ENCODE measurements around the gene ONECUT3. TPM values are rescaled to one million over a fixed set of nuclear protein-coding genes. Genes with fewer than 3 reads are reported as not detected.

ONECUT3 gene
- total RNA-seq, 1 experiment from 2014 or later: not detected

DNA sequence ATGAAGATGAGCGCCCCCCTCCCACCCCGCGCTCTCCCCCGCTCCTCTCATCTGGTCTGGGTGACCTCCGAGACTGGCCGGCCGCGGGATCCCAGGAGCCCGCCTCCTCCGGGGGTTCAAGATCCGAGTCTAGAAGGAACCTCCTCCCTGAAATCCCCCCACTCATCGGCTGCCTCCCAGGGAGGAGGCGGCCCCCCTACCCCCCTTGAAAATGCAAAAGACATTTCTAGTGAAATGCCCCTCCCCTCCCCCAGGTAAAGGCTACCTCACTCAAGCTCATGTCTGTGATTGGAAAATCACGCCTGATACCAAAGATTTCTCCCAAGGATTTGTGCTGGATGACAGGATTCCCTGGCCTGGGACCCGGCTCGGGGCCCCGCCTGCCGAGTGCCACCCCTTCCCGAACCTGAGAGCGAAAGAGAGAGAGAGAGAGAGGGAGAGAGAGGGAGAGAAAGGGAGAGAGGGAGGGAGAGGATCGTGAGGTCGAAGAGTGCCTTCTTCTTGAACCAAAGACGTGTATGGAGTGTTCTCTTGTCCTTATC lies 23.4 kb downstream of the ONECUT3 start:
- no peak overlapping the region for H3K4me3 ChIP-seq
- H3K27me3 ChIP-seq (ENCODE audit: insufficient read depth, low read depth): no peaks in the 10 kb centered on the region
- CTCF ChIA-PET: no interaction called here
- no peaks in the 10 kb centered on the region for H3K4me1 ChIP-seq (replicated peaks; ENCODE audit: insufficient read depth)
- H2AFZ ChIP-seq: no peak overlapping the region
- no peak overlapping the region for H3K4me2 ChIP-seq
- peaks cover 5% of the 10 kb centered on the region; the same call in 1 of the 2 replicates for H3F3A ChIP-seq (ENCODE audit: insufficient read depth, low read depth)
- H3K27ac ChIP-seq: no peak overlapping the region
- no peaks in the 10 kb centered on the region for H3K36me3 ChIP-seq (ENCODE audit: low read depth)
- POLR2A ChIA-PET (ENCODE audit: unreplicated experiment): no interaction called here
- TF ChIP-seq EZH2 (IDR thresholded peaks at IDR 0.05; ENCODE audit: low read depth): no peak
- TF ChIP-seq, protein P1, sequence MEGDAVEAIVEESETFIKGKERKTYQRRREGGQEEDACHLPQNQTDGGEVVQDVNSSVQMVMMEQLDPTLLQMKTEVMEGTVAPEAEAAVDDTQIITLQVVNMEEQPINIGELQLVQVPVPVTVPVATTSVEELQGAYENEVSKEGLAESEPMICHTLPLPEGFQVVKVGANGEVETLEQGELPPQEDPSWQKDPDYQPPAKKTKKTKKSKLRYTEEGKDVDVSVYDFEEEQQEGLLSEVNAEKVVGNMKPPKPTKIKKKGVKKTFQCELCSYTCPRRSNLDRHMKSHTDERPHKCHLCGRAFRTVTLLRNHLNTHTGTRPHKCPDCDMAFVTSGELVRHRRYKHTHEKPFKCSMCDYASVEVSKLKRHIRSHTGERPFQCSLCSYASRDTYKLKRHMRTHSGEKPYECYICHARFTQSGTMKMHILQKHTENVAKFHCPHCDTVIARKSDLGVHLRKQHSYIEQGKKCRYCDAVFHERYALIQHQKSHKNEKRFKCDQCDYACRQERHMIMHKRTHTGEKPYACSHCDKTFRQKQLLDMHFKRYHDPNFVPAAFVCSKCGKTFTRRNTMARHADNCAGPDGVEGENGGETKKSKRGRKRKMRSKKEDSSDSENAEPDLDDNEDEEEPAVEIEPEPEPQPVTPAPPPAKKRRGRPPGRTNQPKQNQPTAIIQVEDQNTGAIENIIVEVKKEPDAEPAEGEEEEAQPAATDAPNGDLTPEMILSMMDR (conservative IDR thresholded peaks at IDR 0.05): no peak
- no peaks in the 10 kb centered on the region for H3K9me2 ChIP-seq (ENCODE audit: insufficient read depth)
- no TSS peak for BruUV-seq (replicated peaks)
- intact Hi-C loops (cut with micrococcal nuclease; ENCODE audit: unreplicated experiment): no loop called here
- no peaks in the 10 kb centered on the region for H4K20me1 ChIP-seq (ENCODE audit: insufficient read depth)
- H3K79me2 ChIP-seq (ENCODE audit: low read depth): no peaks in the 10 kb centered on the region
- DNase-seq: no peak
- H3K9me3 ChIP-seq (ENCODE audit: insufficient read depth, low read depth): no peaks in the 10 kb centered on the region

DNA sequence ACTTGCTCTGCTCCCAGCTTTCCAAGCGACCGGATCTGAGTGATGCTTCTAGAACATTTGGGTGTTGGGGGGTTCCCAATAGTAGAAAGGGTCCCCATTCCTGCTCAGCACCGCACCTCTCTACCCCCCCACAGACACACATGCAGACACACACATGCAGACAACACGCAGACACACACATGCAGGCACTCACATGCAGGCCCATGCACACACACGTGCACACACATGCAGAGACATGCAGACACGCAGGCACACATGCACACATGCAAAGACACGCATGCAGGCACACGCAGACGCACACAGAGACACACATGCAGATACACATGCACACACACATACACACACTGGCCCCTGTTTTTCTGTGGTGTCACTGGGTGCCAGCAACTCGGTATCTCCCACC lies 23.8 kb downstream of the ONECUT3 start:
- Histone ChIP-seq H3K9me3 (ENCODE audit: insufficient read depth, low read depth) (no peaks in the 10 kb centered on the region; the same call in 1 of the 2 replicates), H3K4me2 (no peak overlapping the region), H3K4me3 (no peak overlapping the region), H3F3A (ENCODE audit: insufficient read depth, low read depth) (peaks cover 5% of the 10 kb centered on the region; the same call in 1 of the 2 replicates), H3K36me3 (ENCODE audit: low read depth) (no peaks in the 10 kb centered on the region), H3K4me1 (replicated peaks; ENCODE audit: insufficient read depth) (no peaks in the 10 kb centered on the region), H3K27me3 (ENCODE audit: insufficient read depth, low read depth) (no peaks in the 10 kb centered on the region), H3K27ac (no peak overlapping the region), H2AFZ (no peak overlapping the region), H3K9me2 (ENCODE audit: insufficient read depth) (no peaks in the 10 kb centered on the region), H4K20me1 (ENCODE audit: insufficient read depth) (no peaks in the 10 kb centered on the region), H3K79me2 (ENCODE audit: low read depth) (no peaks in the 10 kb centered on the region)
- ChIA-PET CTCF (no interaction called here), POLR2A (ENCODE audit: unreplicated experiment) (interaction anchor here (0.7 kb wide), 1 partner anchor 226 kb away, joined by 51 read pairs; no protein-coding TSS in a partner anchor)
- no TSS peak for BruUV-seq (replicated peaks)
- no peak for DNase-seq
- intact Hi-C loops (cut with micrococcal nuclease; ENCODE audit: unreplicated experiment): no loop called here
- TF ChIP-seq, protein P1 (conservative IDR thresholded peaks at IDR 0.05): no peak
- TF ChIP-seq EZH2 (IDR thresholded peaks at IDR 0.05; ENCODE audit: low read depth): no peak

GRCh38 chr19:1779574-1779973 lies 26.3 kb downstream of the ONECUT3 start:
- ChIA-PET POLR2A (ENCODE audit: unreplicated experiment) (no interaction called here), CTCF (no interaction called here)
- DNase-seq: no peak
- Histone ChIP-seq H3K9me3 (ENCODE audit: insufficient read depth, low read depth) (no peaks in the 10 kb centered on the region; the same call in 1 of the 2 replicates), H4K20me1 (ENCODE audit: insufficient read depth) (no peaks in the 10 kb centered on the region), H3F3A (ENCODE audit: insufficient read depth, low read depth) (no peaks in the 10 kb centered on the region), H3K27ac (no peak overlapping the region), H3K4me1 (replicated peaks; ENCODE audit: insufficient read depth) (no peaks in the 10 kb centered on the region), H3K9me2 (ENCODE audit: insufficient read depth) (no peaks in the 10 kb centered on the region), H3K27me3 (ENCODE audit: insufficient read depth, low read depth) (0 out of 2 replicates have a peak, but pooled peaks cover 8% of the 10 kb centered on the region), H3K4me3 (no peak overlapping the region), H3K4me2 (no peak overlapping the region), H3K36me3 (ENCODE audit: low read depth) (no peaks in the 10 kb centered on the region), H2AFZ (no peak overlapping the region), H3K79me2 (ENCODE audit: low read depth) (no peaks in the 10 kb centered on the region)
- no TSS peak for BruUV-seq (replicated peaks)
- intact Hi-C loops (cut with micrococcal nuclease; ENCODE audit: unreplicated experiment): no loop called here
- TF ChIP-seq, protein P1 (conservative IDR thresholded peaks at IDR 0.05): no peak

All from PC-9 (cell line).